Naive thymus-derived CD4-positive, alpha-beta T cell (primary cell): ENCODE measurements around the gene SENP1. TPM values are rescaled to one million over a fixed set of nuclear protein-coding genes. Genes with fewer than 3 reads are reported as not detected.

Source experiments
- ATAC-seq: fragments of 150-1000 bp; cut with Tn5 transposase; 2 replicates; pipeline ENCODE4 v1.10.0; 2021; ENCODE audit warnings: mild to moderate bottlenecking, moderate library complexity
- CTCF ChIA-PET: fragments of 350-600 bp; sonication (Branson Sonifier 250); formaldehyde crosslinking; loops from one replicate; lab custom pipeline; 2021; ENCODE audit warnings: antibody characterized with exemption; lab: Charles Lee
- POLR2A ChIA-PET: fragments of 350-600 bp; sonication (Branson Sonifier 250); formaldehyde crosslinking; loops from one replicate; lab custom pipeline; 2021; ENCODE audit warnings: antibody characterized with exemption, inconsistent platforms; lab: Charles Lee
- DNase-seq, 9 donors: peaks; one replicate each; pipeline versions ENCODE4 v3.0.0 to v3.0.0-alpha.2; 2020 to 2022; ENCODE audit warnings: mixed read lengths in 1 of 9
- H3K27ac ChIP-seq: one replicate; pipeline ENCODE4 v1.7.0; 2013; ENCODE audit warnings: mild to moderate bottlenecking, low read depth, low read length, moderate library complexity
- H3K27me3 ChIP-seq, 2 donors: one replicate each; pipeline ENCODE4 v1.7.0; 2013; ENCODE audit warnings: low read length in 2 of 2, mild to moderate bottlenecking in 2 of 2, moderate library complexity in 2 of 2; ENCODE audit not compliant: control insufficient read depth in 2 of 2, insufficient read depth in 2 of 2
- H3K36me3 ChIP-seq, 3 experiments: 1 replicate in 2 of 3; 2 replicates in 1 of 3; pipeline ENCODE4 v1.7.0; 2013; ENCODE audit warnings: low read length in 3 of 3, mild to moderate bottlenecking in 3 of 3, moderate library complexity in 1 of 3; ENCODE audit not compliant: insufficient read depth in 3 of 3, control insufficient read depth in 2 of 3
- H3K4me1 ChIP-seq, 2 donors: one replicate each; pipeline ENCODE4 v1.7.0; 2013; ENCODE audit warnings: low read length in 2 of 2, mild to moderate bottlenecking in 2 of 2, moderate library complexity in 1 of 2; ENCODE audit not compliant: control insufficient read depth in 2 of 2, insufficient read depth in 2 of 2
- H3K4me3 ChIP-seq: 2 replicates; pipeline ENCODE4 v1.7.0; 2013; ENCODE audit warnings: mild to moderate bottlenecking, low read length
- H3K9me3 ChIP-seq, 3 experiments: 1 replicate in 2 of 3; 2 replicates in 1 of 3; pipeline ENCODE4 v1.7.0; 2013; ENCODE audit warnings: low read length in 3 of 3; ENCODE audit not compliant: control insufficient read depth in 2 of 3
- H3K27ac Mint-ChIP-seq, 9 donors: one replicate each; pipeline ENCODE4 v1.8.0; 2020 to 2022; ENCODE audit warnings: mixed read lengths in 9 of 9, mild to moderate bottlenecking in 8 of 9, moderate library complexity in 5 of 9, inconsistent platforms in 2 of 9
- H3K27me3 Mint-ChIP-seq, 5 donors: one replicate each; pipeline ENCODE4 v1.8.0; 2021 to 2022; ENCODE audit warnings: mixed read lengths in 5 of 5, mild to moderate bottlenecking in 1 of 5
- H3K36me3 Mint-ChIP-seq, 5 donors: one replicate each; pipeline ENCODE4 v1.8.0; 2020 to 2022; ENCODE audit warnings: mixed read lengths in 5 of 5, mild to moderate bottlenecking in 3 of 5, inconsistent platforms in 1 of 5
- H3K4me1 Mint-ChIP-seq, 7 donors: one replicate each; pipeline ENCODE4 v1.8.0; 2020 to 2022; ENCODE audit warnings: mixed read lengths in 7 of 7, mild to moderate bottlenecking in 3 of 7, inconsistent platforms in 1 of 7
- H3K4me3 Mint-ChIP-seq, 10 donors: one replicate each; pipeline ENCODE4 v1.8.0; 2020 to 2022; ENCODE audit warnings: mild to moderate bottlenecking in 10 of 10, mixed read lengths in 10 of 10, moderate library complexity in 6 of 10, inconsistent platforms in 2 of 10
- H3K9me3 Mint-ChIP-seq, 11 donors: one replicate each; pipeline ENCODE4 v1.8.0; 2020 to 2022; ENCODE audit warnings: mixed read lengths in 11 of 11, mild to moderate bottlenecking in 4 of 11, inconsistent platforms in 1 of 11, moderate library complexity in 1 of 11
- intact Hi-C, 2 donors: fragments of 100-400 bp; cut with micrococcal nuclease; formaldehyde crosslinking; loops; one replicate each; pipeline ENCODE4 v1.15.1; 2023
- polyA plus RNA-seq, 2 donors: library from polyadenylated mRNA; unstranded; fragments of 300-500 nt; fragmentation: Illumina TruSeq; gene quantifications; one replicate each; pipeline ENCODE4 v1.2.3, GENCODE V29; 2021
- total RNA-seq, 6 experiments: library from RNA in 5 of 6; stranded (reverse) in 5 of 6; gene quantifications; 1 replicate in 5 of 6; 2 replicates in 1 of 6; pipeline ENCODE4 v1.2.3 and lab custom pipeline; 2021 to 2026

SENP1 gene
- total and polyA plus RNA-seq, 7 experiments from 2014 or later, result 12.0 to 41.9 (median 23.2) TPM

DNA sequence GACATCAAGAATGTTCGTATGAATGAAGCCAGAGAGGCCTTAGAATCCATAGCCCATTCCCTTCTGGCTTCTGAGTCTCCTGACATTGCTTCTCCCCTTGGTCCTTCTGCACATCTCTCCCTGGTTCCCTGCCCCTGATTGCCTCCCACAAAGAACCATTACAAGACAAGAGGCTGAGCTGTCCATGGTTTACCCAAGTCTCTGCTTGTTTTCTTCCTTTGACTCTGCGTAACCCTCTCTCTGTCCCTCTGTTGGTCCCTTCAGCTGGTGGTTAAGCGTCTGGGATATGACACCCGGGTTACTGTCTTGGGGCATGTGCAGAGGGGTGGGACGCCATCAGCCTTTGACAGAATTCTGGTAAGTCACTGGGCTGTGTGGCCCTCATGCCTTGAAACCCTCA lies 29.1 kb upstream of the SENP1 start:
- intact Hi-C loops, result no loop called here
- no peaks in the 10 kb centered on the region for H3K4me1 Mint-ChIP-seq
- no peaks in the 10 kb centered on the region for H3K4me1 ChIP-seq
- H3K4me3 Mint-ChIP-seq, result no peak overlapping the region
- peaks cover 4 to 55% (median 12%) of the 10 kb centered on the region in 5 donors for H3K36me3 Mint-ChIP-seq
- no peaks in the 10 kb centered on the region for H3K27me3 Mint-ChIP-seq
- ChIA-PET POLR2A (no interaction called here), CTCF (no interaction called here)
- no peaks in the 10 kb centered on the region for H3K9me3 ChIP-seq
- no peaks in the 10 kb centered on the region for H3K27me3 ChIP-seq
- no peak for ATAC-seq
- H3K27ac Mint-ChIP-seq, result no peak overlapping the region
- peaks cover 0 to 69% (median 0%) of the 10 kb centered on the region in 3 experiments for H3K36me3 ChIP-seq
- DNase-seq, result no peak
- H3K4me3 ChIP-seq, result no peak overlapping the region
- H3K9me3 Mint-ChIP-seq, result no peaks in the 10 kb centered on the region
- H3K27ac ChIP-seq, result no peak overlapping the region

DNA sequence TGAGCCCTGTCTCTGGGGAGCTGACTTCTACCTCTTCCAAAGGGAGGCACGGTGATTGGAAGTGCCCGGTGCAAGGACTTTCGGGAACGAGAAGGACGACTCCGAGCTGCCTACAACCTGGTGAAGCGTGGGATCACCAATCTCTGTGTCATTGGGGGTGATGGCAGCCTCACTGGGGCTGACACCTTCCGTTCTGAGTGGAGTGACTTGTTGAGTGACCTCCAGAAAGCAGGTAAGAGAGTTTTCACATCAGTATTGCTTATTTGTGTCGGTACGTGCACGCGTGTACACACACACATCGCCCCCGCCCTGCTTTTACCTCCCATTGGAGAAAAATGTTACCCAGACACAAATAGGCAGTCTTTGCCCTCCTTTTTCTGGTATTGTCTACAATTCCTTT lies 26.9 kb upstream of the SENP1 start:
- peaks cover 0 to 55% (median 0%) of the 10 kb centered on the region in 3 experiments for H3K36me3 ChIP-seq
- Mint-ChIP-seq H3K36me3 (peaks cover 4 to 44% (median 15%) of the 10 kb centered on the region in 5 donors), H3K4me1 (no peaks in the 10 kb centered on the region), H3K9me3 (no peaks in the 10 kb centered on the region), H3K4me3 (no peak overlapping the region), H3K27me3 (no peaks in the 10 kb centered on the region), H3K27ac (no peak overlapping the region)
- no peaks in the 10 kb centered on the region for H3K9me3 ChIP-seq
- no peaks in the 10 kb centered on the region for H3K27me3 ChIP-seq
- DNase-seq (no peak), ATAC-seq (no peak)
- no peak overlapping the region for H3K4me3 ChIP-seq
- CTCF ChIA-PET, result no interaction called here
- no peak overlapping the region for H3K27ac ChIP-seq
- H3K4me1 ChIP-seq, result no peaks in the 10 kb centered on the region
- POLR2A ChIA-PET, result no interaction called here
- intact Hi-C loops, result no loop called here

DNA sequence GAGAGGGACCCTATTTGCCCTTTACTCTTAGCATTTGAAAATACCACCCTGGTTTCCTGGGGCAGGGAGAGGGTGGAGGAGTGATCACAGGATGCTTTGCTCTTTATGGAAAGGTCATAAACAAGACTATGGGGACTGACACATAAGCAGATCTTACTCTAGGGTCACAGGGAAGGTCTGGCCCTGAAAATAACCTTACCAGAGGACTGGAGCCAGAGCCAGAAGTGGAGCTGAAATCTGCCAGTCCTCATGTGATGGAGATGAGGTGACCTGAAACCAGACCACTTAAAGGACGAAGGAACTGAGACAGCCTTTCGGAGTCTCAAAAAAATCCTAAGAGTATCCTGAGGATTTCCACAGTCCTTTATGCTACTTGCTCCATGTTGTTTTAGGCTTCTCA lies 25.6 kb upstream of the SENP1 start:
- Mint-ChIP-seq H3K4me3 (no peak overlapping the region), H3K27ac (no peak overlapping the region), H3K9me3 (no peaks in the 10 kb centered on the region)

DNA sequence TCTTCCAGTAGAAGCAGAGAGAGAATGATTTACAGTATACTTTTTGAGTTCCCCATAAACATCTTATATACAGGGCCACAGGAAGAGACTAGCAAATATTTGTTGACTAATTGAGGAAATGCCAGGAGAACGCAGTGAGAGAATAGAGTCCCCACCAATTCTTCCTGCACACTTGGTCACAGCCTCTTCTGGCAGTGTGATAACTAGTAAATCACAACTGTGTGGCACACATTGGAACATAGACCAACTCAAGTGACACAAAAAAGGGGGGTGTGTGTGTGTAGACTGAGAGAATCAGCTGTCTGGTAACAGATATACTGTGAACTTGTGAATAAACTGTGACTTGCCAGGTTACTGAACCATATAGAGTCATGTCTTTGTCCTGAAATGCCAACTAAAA lies 23.5 kb upstream of the SENP1 start:
- ChIA-PET CTCF (no interaction called here), POLR2A (no interaction called here)
- H3K27me3 Mint-ChIP-seq, result no peaks in the 10 kb centered on the region
- Histone ChIP-seq H3K4me1 (no peaks in the 10 kb centered on the region), H3K27ac (no peak overlapping the region), H3K9me3 (no peaks in the 10 kb centered on the region), H3K36me3 (peaks cover 0 to 42% (median 0%) of the 10 kb centered on the region in 3 experiments), H3K4me3 (no peak overlapping the region), H3K27me3 (no peaks in the 10 kb centered on the region)
- H3K36me3 Mint-ChIP-seq, result peaks cover 0 to 50% (median 20%) of the 10 kb centered on the region in 5 donors
- ATAC-seq (no peak), DNase-seq (no peak)
- no peaks in the 10 kb centered on the region for H3K9me3 Mint-ChIP-seq
- H3K27ac Mint-ChIP-seq, result no peak overlapping the region
- intact Hi-C loops, result no loop called here
- no peak overlapping the region for H3K4me3 Mint-ChIP-seq
- H3K4me1 Mint-ChIP-seq, result no peaks in the 10 kb centered on the region

More for the DNA sequence above, 25.6 kb upstream of the SENP1 start:
- H3K4me1 Mint-ChIP-seq, result no peaks in the 10 kb centered on the region
- Histone ChIP-seq H3K9me3 (no peaks in the 10 kb centered on the region), H3K4me1 (no peaks in the 10 kb centered on the region), H3K27ac (no peak overlapping the region), H3K36me3 (peaks cover 0 to 55% (median 0%) of the 10 kb centered on the region in 3 experiments), H3K27me3 (no peaks in the 10 kb centered on the region), H3K4me3 (no peak overlapping the region)
- CTCF ChIA-PET, result no interaction called here
- intact Hi-C loops, result no loop called here
- POLR2A ChIA-PET, result no interaction called here
- H3K36me3 Mint-ChIP-seq, result peaks cover 8 to 54% (median 24%) of the 10 kb centered on the region in 5 donors
- ATAC-seq, result no peak
- no peak for DNase-seq
- no peaks in the 10 kb centered on the region for H3K27me3 Mint-ChIP-seq

DNA sequence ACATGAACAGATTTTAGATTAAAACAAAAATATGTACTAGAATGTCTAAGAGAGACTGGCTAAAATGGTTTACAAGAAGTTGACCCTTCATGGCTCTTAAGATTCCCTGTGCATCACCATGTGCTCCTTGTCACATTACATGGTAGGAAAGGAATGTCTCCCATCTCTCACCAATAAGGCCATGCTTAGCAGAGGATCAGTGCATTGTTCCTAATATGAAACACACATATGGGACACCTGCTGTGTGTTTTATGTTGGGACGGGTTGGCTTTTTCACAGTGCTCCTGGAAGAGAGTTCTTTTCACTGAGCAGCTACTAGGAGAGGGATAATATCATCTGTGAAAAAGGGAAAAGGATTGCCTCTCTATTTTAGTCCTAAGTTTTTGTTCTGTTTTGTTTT lies 22.9 kb upstream of the SENP1 start:
- DNase-seq (no peak), ATAC-seq (no peak)
- POLR2A ChIA-PET, result interaction anchor here (0.6 to 1.4 kb wide), 2 partner anchors 29 to 108 kb away, joined by 3 to 7 read pairs; partner anchors contain the start of gene ASB8
- H3K4me3 Mint-ChIP-seq, result no peak overlapping the region
- Histone ChIP-seq H3K4me1 (no peaks in the 10 kb centered on the region), H3K9me3 (no peaks in the 10 kb centered on the region), H3K4me3 (no peak overlapping the region), H3K27ac (no peak overlapping the region), H3K36me3 (peaks cover 0 to 36% (median 0%) of the 10 kb centered on the region in 3 experiments), H3K27me3 (no peaks in the 10 kb centered on the region)
- no peaks in the 10 kb centered on the region for H3K9me3 Mint-ChIP-seq
- intact Hi-C loops, result no loop called here
- H3K4me1 Mint-ChIP-seq, result no peaks in the 10 kb centered on the region
- no peak overlapping the region for H3K27ac Mint-ChIP-seq
- H3K36me3 Mint-ChIP-seq, result peaks cover 0 to 47% (median 20%) of the 10 kb centered on the region in 5 donors
- CTCF ChIA-PET, result no interaction called here
- H3K27me3 Mint-ChIP-seq, result no peaks in the 10 kb centered on the region

DNA sequence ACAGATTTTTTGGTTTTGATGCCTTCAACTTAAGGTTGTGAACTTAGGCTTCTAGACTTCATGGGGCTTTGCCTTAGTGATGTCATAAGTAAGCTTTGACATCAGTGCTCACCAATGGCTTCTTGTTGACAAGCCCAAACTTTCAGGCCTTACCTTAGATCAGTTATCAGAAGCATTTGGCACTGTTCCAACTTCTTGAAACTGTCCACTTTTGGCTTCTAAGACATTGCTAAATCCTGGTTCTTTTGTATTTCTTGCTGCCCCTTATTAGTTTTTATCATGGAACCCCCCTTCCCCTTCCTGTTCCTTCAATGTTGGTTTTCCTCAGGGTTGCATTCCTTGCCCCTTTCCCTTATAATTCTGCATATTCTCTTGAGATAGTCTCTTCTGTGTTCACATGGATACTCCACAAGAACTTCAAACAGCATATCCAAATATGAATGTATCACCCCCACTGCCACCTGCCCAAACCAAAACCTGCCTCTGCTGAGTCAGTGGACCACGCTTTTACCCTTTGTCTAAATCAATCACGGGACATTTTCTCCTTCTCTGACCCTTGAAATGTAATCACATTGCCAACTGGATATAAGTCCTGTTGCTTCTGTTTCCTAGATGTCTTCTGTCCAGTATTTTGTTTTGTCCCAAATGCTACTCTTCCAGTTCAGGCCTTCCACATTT lies 21.2 kb upstream of the SENP1 start:
- no peak for DNase-seq
- CTCF ChIA-PET, result no interaction called here

DNA sequence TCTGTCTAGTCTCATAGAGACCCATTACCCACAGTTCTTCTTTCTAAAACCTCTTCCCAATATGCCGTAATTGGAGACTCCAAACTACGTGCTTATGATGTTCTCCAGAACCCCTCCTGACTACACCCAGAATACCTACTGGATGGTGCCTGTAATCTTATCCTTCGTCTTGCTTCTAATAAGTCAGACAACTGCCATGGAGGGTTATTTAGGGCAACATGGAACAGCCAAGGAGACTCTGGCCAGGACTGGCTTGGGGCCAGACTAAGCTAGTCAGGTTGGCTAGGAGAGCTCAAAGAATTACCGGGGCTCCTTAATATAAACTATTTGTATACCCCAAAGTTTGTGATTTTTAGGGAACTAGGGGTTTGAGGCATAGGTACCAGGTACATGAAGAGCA lies 20.1 kb upstream of the SENP1 start:
- CTCF ChIA-PET, result no interaction called here
- H3K36me3 ChIP-seq, result peaks cover 0 to 16% (median 0%) of the 10 kb centered on the region in 3 experiments
- no peaks in the 10 kb centered on the region for H3K27me3 ChIP-seq
- DNase-seq (no peak), ATAC-seq (no peak)
- no peaks in the 10 kb centered on the region for H3K9me3 ChIP-seq
- H3K4me1 Mint-ChIP-seq, result peaks cover 0 to 2% (median 0%) of the 10 kb centered on the region in 7 donors
- H3K36me3 Mint-ChIP-seq, result peaks cover 5 to 36% (median 15%) of the 10 kb centered on the region in 5 donors
- no peak overlapping the region for H3K4me3 Mint-ChIP-seq
- intact Hi-C loops, result no loop called here
- H3K4me3 ChIP-seq, result no peak overlapping the region
- no peaks in the 10 kb centered on the region for H3K4me1 ChIP-seq
- H3K27ac Mint-ChIP-seq, result no peak overlapping the region
- H3K27me3 Mint-ChIP-seq, result no peaks in the 10 kb centered on the region
- POLR2A ChIA-PET, result no interaction called here
- H3K27ac ChIP-seq, result no peak overlapping the region
- H3K9me3 Mint-ChIP-seq, result no peaks in the 10 kb centered on the region

More for the DNA sequence above, 21.2 kb upstream of the SENP1 start:
- Histone ChIP-seq H3K36me3 (peaks cover 0 to 27% (median 0%) of the 10 kb centered on the region in 3 experiments), H3K9me3 (no peaks in the 10 kb centered on the region), H3K27me3 (no peaks in the 10 kb centered on the region), H3K4me3 (no peak overlapping the region), H3K27ac (no peak overlapping the region), H3K4me1 (no peaks in the 10 kb centered on the region)
- intact Hi-C loops, result no loop called here
- Mint-ChIP-seq H3K27ac (no peak overlapping the region), H3K27me3 (no peaks in the 10 kb centered on the region), H3K9me3 (no peaks in the 10 kb centered on the region), H3K4me3 (no peak overlapping the region), H3K4me1 (no peaks in the 10 kb centered on the region), H3K36me3 (peaks cover 5 to 36% (median 15%) of the 10 kb centered on the region in 5 donors)
- ATAC-seq, result no peak
- POLR2A ChIA-PET, result no interaction called here
